Activated CD4-positive, alpha-beta T cell treated with anti-CD3 and anti-CD28 coated beads, Interleukin-2, amount 50 U/mL, for 24 hours (primary cell): ENCODE measurements around the gene MECR.
A peak's percentile ranks its signal among the peaks of the same experiment; 100 is the strongest.

Experiments used
- DNase-seq, 2 donors: peaks; one replicate each; pipeline ENCODE4 v3.0.0-alpha.2; 2020; ENCODE audit warnings: low read depth in 1 of 2, low spot score in 1 of 2

The MECR gene, protein sequence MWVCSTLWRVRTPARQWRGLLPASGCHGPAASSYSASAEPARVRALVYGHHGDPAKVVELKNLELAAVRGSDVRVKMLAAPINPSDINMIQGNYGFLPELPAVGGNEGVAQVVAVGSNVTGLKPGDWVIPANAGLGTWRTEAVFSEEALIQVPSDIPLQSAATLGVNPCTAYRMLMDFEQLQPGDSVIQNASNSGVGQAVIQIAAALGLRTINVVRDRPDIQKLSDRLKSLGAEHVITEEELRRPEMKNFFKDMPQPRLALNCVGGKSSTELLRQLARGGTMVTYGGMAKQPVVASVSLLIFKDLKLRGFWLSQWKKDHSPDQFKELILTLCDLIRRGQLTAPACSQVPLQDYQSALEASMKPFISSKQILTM

DNA sequence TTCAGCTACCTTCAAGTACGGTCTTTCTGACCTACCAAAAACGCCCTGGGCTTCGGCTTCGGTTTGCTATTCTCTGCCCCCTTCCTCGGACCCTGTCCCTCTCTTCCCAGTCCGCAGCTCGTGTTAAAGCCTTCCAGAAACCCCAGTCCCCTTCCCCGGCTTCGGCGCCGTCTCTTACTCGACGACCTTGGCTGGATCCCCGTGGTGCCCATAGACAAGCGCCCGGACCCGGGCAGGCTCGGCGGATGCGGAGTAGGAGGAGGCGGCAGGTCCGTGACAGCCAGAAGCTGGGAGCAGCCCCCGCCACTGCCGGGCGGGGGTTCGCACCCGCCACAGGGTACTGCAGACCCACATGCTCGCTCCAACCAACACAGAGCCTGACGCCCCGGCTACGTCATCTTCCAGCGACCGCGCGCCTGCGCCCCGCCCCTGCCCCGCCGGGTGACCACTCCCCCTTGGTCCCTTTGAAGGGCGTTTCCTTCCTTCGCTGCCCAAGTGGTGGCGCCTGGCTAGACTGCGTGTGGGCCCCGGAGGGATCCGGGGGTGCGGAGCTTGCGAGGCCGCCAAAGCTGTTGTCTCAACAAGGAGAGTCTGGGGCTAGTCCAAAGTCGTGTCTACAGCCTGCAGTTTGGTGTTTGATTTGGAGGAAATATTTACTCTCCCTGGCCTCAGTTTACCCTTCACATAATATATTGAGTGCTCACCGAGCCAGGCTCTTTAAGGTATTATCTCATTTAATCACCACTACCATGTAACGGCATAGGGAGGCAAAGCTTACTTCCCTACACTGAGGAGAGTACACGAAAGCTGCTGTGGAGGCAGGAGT is at the start of gene MECR:
Gene MECR, minus strand, starts transcription at position 382 of the 826 bp plus-strand sequence. Its CDS starts 28 bp downstream, at position 354.
- DNase-seq = peak; percentile 93 to 97

DNA sequence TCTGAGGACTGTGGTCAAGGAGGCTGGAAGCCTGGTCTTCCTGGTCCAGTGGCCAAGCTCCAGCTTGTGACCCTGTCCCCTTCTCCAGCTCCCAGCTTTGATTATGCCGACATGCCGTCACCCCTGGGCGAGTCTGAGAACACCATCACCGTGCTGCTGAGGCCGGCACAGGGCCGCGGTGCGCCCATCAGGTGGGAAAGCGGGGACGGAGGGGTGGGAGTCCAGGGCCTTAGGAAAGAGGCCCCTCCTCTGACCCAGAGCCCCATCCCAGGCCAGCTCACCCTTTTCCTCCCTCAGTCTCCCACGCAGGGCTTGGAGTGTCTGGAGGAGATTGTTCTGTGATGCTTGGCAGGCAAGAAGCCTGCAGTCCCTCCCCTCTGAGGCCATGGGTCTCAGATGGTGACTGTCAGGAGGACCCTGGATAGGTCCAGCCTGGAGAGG is 49.2 kb upstream of the MECR start:
- no peak for DNase-seq

DNA sequence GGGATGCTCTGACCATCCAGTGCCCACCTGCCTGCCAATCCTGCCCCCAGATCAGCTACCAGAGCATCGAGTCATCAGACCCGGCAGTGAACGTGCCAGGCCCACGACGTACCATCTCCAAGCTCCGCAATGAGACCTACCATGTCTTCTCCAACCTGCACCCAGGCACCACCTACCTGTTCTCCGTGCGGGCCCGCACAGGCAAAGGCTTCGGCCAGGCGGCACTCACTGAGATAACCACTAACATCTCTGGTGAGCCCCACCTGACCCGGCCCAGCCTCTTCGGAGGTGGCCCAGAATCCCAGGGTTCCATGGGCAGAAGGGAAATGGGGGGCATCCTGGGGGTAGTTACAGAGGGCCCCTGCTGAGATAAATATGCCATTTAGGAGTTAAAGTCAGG is 48.7 kb upstream of the MECR start:
- no peak for DNase-seq

- no peak for DNase-seq
These were observed 47.4 kb upstream of the MECR start for GRCh38 chr1:29278124-29278523.

DNA sequence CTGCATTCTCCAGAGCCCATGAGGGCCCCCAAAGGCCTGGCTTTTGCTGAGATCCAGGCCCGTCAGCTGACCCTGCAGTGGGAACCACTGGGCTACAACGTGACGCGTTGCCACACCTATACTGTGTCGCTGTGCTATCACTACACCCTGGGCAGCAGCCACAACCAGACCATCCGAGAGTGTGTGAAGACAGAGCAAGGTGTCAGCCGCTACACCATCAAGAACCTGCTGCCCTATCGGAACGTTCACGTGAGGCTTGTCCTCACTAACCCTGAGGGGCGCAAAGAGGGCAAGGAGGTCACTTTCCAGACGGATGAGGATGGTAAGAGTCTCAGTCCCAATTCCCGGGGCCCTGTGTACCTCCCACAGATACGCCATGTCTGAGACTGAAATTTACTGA is 44.7 kb upstream of the MECR start:
- DNase-seq = no peak

DNA sequence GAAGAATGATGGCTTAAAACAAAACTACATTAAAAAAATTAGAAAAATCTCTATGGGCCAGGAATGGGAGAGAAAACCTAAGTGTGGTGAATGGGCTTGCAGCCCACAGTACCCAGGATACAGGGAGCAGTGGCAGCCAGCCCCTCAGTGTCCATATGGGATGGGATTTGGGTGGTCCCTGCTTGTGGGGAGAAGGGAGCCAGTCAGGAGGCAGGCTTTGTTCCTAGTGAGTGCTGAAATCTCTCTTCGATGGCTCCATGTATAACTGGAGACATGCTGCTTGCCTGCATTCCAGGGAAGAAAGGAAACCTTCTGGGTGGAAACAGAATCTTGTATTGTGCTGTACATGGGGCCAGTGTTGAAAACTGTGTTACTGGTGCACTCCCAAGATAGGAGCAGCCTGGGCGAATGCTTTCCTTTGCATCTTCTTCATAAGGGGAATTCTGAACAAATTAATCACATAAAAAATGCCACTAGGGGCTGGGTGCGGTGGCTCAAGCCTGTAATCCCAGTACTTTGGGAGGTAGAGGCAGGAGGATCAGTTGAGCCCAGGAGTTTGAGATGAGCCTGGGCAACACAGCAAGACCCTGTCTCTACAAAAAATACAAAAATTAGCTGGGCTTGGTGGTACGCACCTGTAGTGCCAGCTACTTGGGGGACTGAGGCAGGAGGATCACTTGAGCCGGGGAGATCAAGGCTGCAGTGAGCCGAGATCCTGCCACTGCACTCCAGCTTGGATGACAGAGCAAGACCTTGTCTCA is 41.6 kb upstream of the MECR start:
- no peak for DNase-seq

DNA sequence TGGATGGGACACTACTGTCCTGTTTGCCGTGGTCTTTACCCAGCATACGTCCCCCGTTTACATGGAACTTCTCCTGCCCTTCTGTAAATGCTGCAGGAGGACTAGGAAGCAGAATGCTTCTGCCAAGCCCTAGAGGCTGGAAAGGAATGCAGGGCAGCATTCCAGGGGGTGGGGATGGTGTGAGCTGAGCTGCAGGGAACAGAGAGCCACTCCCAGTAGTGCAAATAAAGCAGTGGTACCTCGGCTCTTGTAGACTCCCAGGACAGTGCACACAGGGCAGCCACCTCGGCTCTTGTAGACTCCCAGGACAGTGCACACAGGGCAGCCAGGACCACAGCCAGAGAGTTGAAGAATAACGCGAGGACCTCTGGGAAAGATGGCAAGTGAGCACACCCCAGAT is 41.0 kb upstream of the MECR start:
- no peak for DNase-seq

GRCh38 chr1:29270929-29271521 is 40.3 kb upstream of the MECR start:
- no peak for DNase-seq

GRCh38 chr1:29269382-29269781 is 38.6 kb upstream of the MECR start:
- DNase-seq = no peak

- DNase-seq = no peak
These were observed 36.8 kb upstream of the MECR start for GRCh38 chr1:29267321-29268070.

- DNase-seq = no peak
These were observed 36.2 kb upstream of the MECR start for GRCh38 chr1:29266912-29267311.

DNA sequence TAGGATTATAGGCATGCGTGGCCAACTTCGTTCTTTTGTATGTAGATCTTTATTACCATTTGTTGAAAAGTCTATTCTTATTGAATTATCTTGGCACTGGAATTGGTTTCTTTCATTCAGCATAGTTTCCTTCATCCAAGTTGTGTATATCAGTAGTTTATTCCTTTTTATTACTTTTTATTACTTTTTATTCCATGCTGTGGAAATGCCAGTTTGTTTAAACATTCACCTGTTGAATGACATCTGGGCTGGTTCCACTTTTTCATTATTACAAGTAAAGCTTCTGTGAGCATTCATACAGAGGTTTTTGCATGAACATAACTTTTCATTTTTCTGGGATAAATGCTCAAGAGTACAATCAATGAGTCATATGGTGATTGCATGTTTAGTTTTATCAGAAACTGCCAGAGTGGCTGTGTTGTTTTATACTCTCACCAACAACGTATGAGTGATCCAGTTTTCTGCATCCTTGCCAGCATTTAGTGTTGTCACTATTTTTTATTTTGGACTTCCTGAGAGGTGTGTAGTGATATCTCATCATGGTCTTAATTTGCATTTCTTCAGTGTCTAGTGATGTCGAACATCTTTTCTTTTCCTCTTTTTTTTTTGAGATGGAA is 34.1 kb upstream of the MECR start:
- DNase-seq = no peak

GRCh38 chr1:29260531-29260930 is 29.8 kb upstream of the MECR start:
- no peak for DNase-seq

DNA sequence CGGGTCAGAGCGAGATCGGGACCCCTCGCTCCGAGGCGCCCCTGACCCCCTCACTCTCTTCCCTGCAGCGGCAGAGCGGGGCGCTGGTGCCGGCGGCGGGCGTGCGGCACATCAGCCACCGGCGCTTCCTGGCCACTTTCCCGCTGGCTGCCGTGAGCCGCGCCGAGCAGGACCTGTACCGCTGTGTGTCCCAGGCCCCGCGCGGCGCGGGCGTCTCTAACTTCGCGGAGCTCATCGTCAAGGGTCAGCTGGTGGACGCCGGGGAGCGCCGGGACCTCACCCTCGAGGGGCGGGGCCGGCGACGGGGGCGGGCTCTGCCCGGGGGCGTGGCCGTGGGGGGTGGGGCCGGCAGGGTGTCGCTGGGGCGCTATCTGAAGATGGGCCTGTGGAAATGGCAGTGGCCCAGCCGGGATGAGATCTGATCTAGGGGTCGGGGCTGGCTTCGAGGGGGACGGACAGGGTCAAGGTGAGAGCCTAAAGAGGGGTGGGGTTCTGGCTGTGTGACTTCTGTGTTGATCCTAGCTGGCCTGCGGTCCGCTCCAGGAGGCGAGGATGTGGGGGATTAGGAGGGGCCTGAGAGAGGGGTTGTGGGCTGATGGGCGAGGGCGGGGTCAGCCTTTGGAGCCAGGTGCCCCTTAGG is 29.2 kb upstream of the MECR start:
- no peak for DNase-seq

DNA sequence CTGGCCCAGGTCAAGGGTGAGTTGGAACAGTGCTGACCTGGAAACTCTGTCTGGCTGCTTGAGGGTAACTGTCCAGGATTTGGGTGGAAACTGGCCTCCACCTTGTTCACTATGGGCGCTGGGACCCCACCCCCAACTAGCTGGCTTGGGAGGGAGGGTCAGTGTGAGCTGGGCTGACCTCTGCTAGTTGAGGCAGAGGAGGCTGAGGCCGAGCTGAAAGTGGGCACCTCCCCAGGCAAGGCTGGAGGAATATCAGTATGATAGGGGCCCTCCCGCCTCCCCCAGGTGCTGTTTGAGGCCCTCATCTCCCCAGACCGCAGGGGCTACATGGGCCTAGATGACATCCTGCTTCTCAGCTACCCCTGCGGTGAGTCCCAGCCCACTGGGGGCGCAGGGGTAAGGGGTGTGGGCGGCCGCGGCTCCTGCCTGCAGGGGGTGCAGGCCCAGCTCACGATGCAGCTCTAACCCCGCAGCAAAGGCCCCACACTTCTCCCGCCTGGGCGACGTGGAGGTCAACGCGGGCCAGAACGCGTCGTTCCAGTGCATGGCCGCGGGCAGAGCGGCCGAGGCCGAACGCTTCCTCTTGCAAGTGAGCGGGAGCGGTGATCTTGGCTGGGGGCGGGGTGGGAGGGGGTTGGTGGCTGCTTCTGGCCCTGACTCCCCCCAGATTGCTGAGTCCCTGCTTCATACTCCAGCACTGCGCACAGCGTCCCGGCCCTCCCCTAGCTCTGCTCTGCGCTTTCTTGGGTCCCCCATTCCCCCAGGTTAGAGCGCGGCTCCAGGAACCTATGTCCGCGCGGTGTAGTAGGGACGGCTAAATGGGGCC is 28.5 kb upstream of the MECR start:
- DNase-seq = no peak

- no peak for DNase-seq
These were observed 27.6 kb upstream of the MECR start for GRCh38 chr1:29258189-29258975.

DNA sequence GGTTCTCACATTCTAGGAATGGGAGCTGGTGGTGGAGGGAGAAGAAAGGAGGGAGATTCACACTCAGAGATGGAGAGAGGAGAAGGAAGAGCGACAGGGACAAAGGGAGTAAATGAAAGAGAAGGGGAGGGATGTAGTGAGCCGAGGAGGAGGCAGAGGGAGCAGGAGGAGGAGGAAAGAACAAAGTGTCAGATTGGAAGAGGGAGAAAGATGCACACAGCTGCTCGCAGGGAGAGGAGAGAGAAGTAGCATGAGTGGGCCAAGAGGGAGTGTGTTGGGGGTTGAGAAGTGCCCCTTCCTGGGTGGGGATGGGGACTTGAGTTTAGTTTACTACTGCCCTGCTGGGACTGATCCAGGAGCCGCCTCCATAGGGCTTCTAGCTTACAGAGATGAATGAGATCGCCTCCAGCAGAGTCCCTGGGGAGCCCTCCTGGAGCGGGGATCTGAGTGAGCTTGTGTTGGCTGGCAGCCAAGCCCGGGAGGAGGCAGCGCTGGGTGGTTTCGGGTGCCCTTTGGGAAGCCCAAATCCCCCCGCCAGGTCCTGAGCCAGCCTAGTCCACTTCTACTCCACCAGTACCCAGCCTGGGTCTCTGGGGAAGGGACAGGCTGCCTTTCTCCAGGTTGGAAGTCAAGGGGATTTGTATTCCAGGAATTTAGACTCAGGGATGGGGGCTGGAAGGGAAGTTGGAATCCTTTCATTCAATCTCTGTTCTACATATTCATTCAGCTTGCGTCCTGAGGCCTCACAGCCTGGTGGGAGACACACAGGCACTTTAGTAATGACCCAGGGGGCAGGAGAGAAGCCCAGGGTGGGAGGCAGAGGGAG is 26.5 kb upstream of the MECR start:
- DNase-seq = no peak
